GM13976 (cell line): Measurements from ENCODE around the gene ZNF76.

ENCODE experiments used
- DNase-seq: peaks from one replicate; pipeline ENCODE4 v3.0.0; 2012; ENCODE audit warnings: low spot score
- CTCF ChIP-seq: IDR thresholded peaks from 2 replicates; pipeline ENCODE4 v1.5.1; 2012; ENCODE audit warnings: borderline replicate concordance, mild to moderate bottlenecking; ENCODE audit not compliant: insufficient read depth; ENCODE audit errors: extremely low read depth, missing control alignments, control extremely low read depth
- in situ Hi-C: fragments of 300-500 bp; cut with MboI; formaldehyde crosslinking; loops from one replicate; pipeline ENCODE4 v1.12.0; 2022; ENCODE audit warnings: low sequenced_read_pairs, mixed read lengths, inconsistent platforms; ENCODE audit not compliant: unreplicated experiment

The ZNF76 gene

GRCh38 chr6:35341557-35341956 is 82.0 kb downstream of the ZNF76 start:
- in situ Hi-C loops, result loop anchor here (5.0 kb wide), 1 partner anchor 111 kb away; the partner anchor contains the start of gene FANCE
- no peak for TF ChIP-seq CTCF
- DNase-seq, result no peak

DNA sequence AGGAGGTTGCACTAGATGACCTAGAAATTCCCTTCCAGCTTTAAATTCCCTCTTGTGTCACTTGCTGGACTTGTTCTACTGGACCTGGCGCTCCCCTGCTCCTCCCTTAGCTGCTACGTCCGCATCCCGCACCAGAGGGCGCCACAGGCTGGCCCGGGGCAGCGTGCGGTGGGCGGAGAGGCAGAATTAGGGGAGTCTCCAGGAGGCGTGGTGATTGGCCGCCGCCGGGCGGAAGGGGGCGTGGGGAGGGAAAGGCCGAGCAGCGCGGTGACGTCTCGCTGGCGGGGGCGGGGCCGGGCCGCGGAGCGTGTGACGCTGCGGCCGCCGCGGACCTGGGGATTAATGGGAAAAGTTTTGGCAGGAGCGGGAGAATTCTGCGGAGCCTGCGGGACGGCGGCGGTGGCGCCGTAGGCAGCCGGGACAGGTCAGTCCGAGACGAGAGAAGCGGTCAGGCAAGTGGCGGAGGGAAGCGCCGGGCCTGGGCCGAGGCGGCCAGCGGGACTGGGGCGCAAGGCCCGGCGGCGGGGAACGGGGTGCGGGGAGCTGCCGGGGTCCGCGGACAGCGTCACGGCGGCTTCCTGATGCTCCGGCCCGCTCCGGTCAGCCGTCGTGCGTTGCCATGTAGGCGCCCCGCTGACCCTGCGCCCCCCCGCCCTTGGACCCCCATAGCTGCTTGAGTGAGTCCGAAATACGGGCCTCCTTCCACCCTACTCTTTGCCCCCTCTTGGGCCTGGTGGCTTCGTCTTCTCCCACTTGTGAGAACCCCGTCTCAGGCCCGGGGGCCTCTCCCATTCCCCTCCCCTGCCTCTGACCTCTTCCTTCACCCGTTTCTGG is 82.9 kb downstream of the ZNF76 start, which contains the start of gene PPARD:
Gene PPARD, plus strand, starts transcription at position 301 of the 834 bp plus-strand sequence. CDS start 68,530 bp downstream, outside the sequence.
- in situ Hi-C loops, result loop anchor here (5.0 kb wide), 1 partner anchor 110 kb away; the partner anchor contains the start of gene FANCE
- peak; percentile 100 for DNase-seq
- peak; percentile 99 for TF ChIP-seq CTCF

DNA sequence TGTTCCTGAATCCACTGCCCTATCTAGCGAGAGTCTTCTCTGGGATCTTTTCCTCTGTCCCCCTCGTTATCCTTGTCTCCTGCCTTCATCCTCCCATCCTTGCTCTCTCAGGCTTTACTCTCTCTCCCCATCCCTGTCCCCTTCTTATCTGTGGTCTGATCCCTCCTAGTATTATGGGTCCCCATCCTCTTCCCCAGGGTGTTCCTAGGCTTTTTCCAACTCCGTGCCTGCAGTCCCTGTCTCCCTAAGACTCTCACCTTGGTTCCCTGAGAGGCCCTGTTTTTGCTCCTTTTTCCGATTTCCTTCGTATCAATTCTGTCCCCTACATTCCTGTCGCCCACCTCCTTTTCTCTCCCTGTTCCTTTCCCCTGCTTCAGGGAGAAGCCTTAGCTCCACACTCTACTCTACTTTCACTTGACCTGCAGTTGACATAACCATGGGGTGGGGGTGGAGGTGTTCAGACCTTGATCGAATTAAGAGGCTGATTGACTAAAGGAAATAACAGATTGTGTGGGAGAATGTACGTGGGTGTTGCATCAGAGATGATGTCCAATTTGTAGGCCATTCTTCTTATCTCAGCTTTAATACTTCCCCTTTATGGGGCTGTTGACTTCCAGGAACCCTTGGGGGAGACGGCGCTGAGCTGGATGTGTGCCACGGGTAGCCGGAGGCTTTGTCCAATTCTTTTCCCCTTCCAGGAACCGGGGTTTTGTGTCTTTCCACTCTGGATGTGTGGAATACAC is 83.7 kb downstream of the ZNF76 start:
- in situ Hi-C loops, result loop anchor here (5.0 kb wide), 1 partner anchor 109 kb away; the partner anchor contains the start of gene FANCE
- TF ChIP-seq CTCF, result no peak

DNA sequence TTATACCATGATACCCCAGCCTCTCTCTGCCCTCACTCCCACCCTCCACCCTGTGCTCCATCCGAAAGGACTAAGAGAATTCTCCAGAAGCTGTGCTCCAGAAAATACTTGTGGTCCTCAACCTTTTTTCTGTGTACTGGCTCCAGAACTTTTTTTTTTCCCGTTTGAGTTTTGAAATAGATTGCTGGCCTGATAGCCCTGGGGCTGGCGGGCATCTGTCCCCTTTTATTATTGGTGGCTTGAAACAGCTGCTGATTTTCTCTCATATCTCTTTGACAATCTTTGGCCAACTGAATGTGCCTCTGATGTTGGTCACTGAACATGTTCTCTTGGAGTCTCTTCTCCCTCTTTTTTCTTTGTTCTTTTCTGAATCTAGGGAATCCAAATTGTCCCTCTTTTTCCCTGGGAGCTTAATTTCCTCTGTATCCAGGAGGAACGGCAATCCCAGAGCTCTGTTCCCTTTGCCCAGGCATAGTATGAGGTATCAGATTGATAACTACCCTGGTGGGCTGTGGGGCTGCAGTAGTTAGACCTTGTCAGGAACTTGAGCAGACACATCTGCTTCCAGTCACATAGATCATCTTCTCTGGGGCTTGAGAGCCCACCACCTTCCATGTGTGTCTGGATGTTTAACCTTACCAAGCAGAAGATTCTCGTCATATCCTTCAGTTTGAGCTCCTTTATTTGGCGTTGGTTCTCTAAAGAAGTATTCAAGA is 84.5 kb downstream of the ZNF76 start:
- in situ Hi-C loops, result loop anchor here (5.0 kb wide), 1 partner anchor 108 kb away; the partner anchor contains the start of gene FANCE

More for the DNA sequence above, 83.7 kb downstream of the ZNF76 start:
- no peak for DNase-seq

More for the DNA sequence above, 84.5 kb downstream of the ZNF76 start:
- no peak for DNase-seq
- TF ChIP-seq CTCF, result no peak
